DOHH2 (cell line): Measurements from ENCODE around the gene LYVE1.

Source experiments
- CTCF ChIP-seq: fragments of 200-600 bp; sonication (generic); IDR thresholded peaks from one replicate; pipeline ENCODE4 v1.5.1; 2014; ENCODE audit warnings: antibody characterized with exemption, mild to moderate bottlenecking, low read depth, low read length; ENCODE audit not compliant: poor library complexity, severe bottlenecking
- EZH2phosphoT487 ChIP-seq: fragments of 200-600 bp; sonication (generic); IDR thresholded peaks from 2 replicates; pipeline ENCODE4 v1.6.1; 2017; ENCODE audit warnings: borderline replicate concordance, mild to moderate bottlenecking, antibody characterized with exemption, low read length, moderate library complexity, mixed read lengths

GRCh38 chr11:10518123-10518522 lies 50.3 kb downstream of the LYVE1 start:
- TF ChIP-seq CTCF: no peak
- no peak for TF ChIP-seq EZH2phosphoT487
